ENCODE results near the gene EBI3. TPM values are rescaled to one million over a fixed set of nuclear protein-coding genes. Genes with fewer than 3 reads are reported as not detected.
"Not testable (repeated sequence)": the region's sequence is repeated elsewhere in the genome, so short reads cannot be mapped to it uniquely, and the experiment has no call there.

The EBI3 gene
- total RNA-seq, 2 experiments from 2014 or later: not detected

GRCh38 chr19:4232139-4232538, 2.8 kb downstream of the EBI3 start:
- peaks cover 28% of the 10 kb centered on the region for H3K27me3 Mint-ChIP-seq
- intact Hi-C loops (cut with DNase I, micrococcal nuclease); H3K4me3 Mint-ChIP-seq: not testable (repeated sequence)

GRCh38 chr19:4232614-4233281, 3.4 kb downstream of the EBI3 start:
- H3K27me3 Mint-ChIP-seq: peaks cover 28% of the 10 kb centered on the region
- ChIA-PET CTCF (interaction anchor here (0.7 kb wide), 1 partner anchor 286 kb away, joined by 3 read pairs; the partner anchor contains the start of gene PLIN4), POLR2A (no interaction called here)
- no peak for TF ChIP-seq CTCF (IDR thresholded peaks at IDR 0.05)
- no peaks in the 10 kb centered on the region for H3K36me3 Mint-ChIP-seq (ENCODE audit: low read depth)
- H3K4me1 Mint-ChIP-seq (ENCODE audit: low read depth): no peaks in the 10 kb centered on the region
- peaks cover 9% of the 10 kb centered on the region for H3K4me1 ChIP-seq (ENCODE audit: insufficient read depth, low read length)
- no peak overlapping the region for H3K27ac ChIP-seq (ENCODE audit: low read depth in 1 of 2, low read length in 2 of 2)
- no peak overlapping the region for H3K4me3 Mint-ChIP-seq
- H3K9me3 Mint-ChIP-seq: no peaks in the 10 kb centered on the region
- H3K27me3 ChIP-seq (ENCODE audit: control insufficient read depth in 1 of 2, insufficient read depth in 2 of 2, low read length in 2 of 2): peaks cover 17 to 26% of the 10 kb centered on the region in 2 experiments
- intact Hi-C loops (cut with DNase I, micrococcal nuclease): no loop called here
- ATAC-seq (ENCODE audit: poor library complexity) (no peak), DNase-seq (no peak)
- no peak overlapping the region for H3K4me3 ChIP-seq (ENCODE audit: low read length)
- peaks cover 0 to 18% of the 10 kb centered on the region in 2 experiments for H3K9me3 ChIP-seq (ENCODE audit: control insufficient read depth in 1 of 2, insufficient read depth in 1 of 2, low read length in 2 of 2)
- no peak overlapping the region for H3K27ac Mint-ChIP-seq
- H3K36me3 ChIP-seq (ENCODE audit: insufficient read depth, low read length): no peaks in the 10 kb centered on the region

More at GRCh38 chr19:4232139-4232538, 2.8 kb downstream of the EBI3 start:
- DNase-seq; H3K36me3 ChIP-seq (ENCODE audit: insufficient read depth, low read length); H3K27ac Mint-ChIP-seq; H3K36me3 Mint-ChIP-seq (ENCODE audit: low read depth); H3K4me3 ChIP-seq (ENCODE audit: low read length); POLR2A ChIA-PET; H3K4me1 Mint-ChIP-seq (ENCODE audit: low read depth); H3K9me3 Mint-ChIP-seq; ATAC-seq (ENCODE audit: poor library complexity); H3K27ac ChIP-seq (ENCODE audit: low read depth in 1 of 2, low read length in 2 of 2); H3K4me1 ChIP-seq (ENCODE audit: insufficient read depth, low read length): not testable (repeated sequence)
- CTCF ChIA-PET: interaction anchor here (0.7 kb wide), 2 partner anchors 286 to 1580 kb away, joined by 3 to 4 read pairs; partner anchors contain the start of gene PLIN4
- H3K27me3 ChIP-seq (ENCODE audit: control insufficient read depth in 1 of 2, insufficient read depth in 2 of 2, low read length in 2 of 2): peaks cover 17 to 26% of the 10 kb centered on the region in 2 experiments
- peaks cover 0 to 18% of the 10 kb centered on the region in 2 experiments for H3K9me3 ChIP-seq (ENCODE audit: control insufficient read depth in 1 of 2, insufficient read depth in 1 of 2, low read length in 2 of 2)

GRCh38 chr19:4233282-4233853, 4.0 kb downstream of the EBI3 start:
- CTCF ChIA-PET: no interaction called here
- DNase-seq (peak; percentile 47 to 77 (median 61)), ATAC-seq (ENCODE audit: poor library complexity) (peak; percentile 81)
- intact Hi-C loops (cut with DNase I, micrococcal nuclease): no loop called here
- Histone ChIP-seq H3K4me1 (ENCODE audit: insufficient read depth, low read length) (peaks cover 9% of the 10 kb centered on the region), H3K36me3 (ENCODE audit: insufficient read depth, low read length) (no peaks in the 10 kb centered on the region), H3K9me3 (ENCODE audit: control insufficient read depth in 1 of 2, insufficient read depth in 1 of 2, low read length in 2 of 2) (peaks cover 0 to 18% of the 10 kb centered on the region in 2 experiments), H3K27ac (ENCODE audit: low read depth in 1 of 2, low read length in 2 of 2) (no peak overlapping the region), H3K27me3 (ENCODE audit: control insufficient read depth in 1 of 2, insufficient read depth in 2 of 2, low read length in 2 of 2) (peaks cover 17 to 21% of the 10 kb centered on the region in 2 experiments), H3K4me3 (ENCODE audit: low read length) (no peak overlapping the region)
- no peak overlapping the region for H3K4me3 Mint-ChIP-seq
- peak; percentile 33 for TF ChIP-seq CTCF (IDR thresholded peaks at IDR 0.05)
- H3K9me3 Mint-ChIP-seq: no peaks in the 10 kb centered on the region
- no peaks in the 10 kb centered on the region for H3K4me1 Mint-ChIP-seq (ENCODE audit: low read depth)
- peaks cover 28% of the 10 kb centered on the region for H3K27me3 Mint-ChIP-seq
- POLR2A ChIA-PET: no interaction called here
- H3K36me3 Mint-ChIP-seq (ENCODE audit: low read depth): no peaks in the 10 kb centered on the region
- no peak overlapping the region for H3K27ac Mint-ChIP-seq
